Stimulated activated naive CD8-positive, alpha-beta T cell treated with anti-CD3 and anti-CD28 coated beads, Interleukin-15, Interleukin-2, amounts not matched to agents 100 ng/mL and 50 ng/mL, for 24 hours (primary cell): ENCODE data around the gene TNIP3.

Experiments
- H3K27ac Mint-ChIP-seq: one replicate; pipeline ENCODE4 v1.8.0; 2021; ENCODE audit warnings: mild to moderate bottlenecking, mixed read lengths
- H3K27me3 Mint-ChIP-seq: one replicate; pipeline ENCODE4 v1.8.0; 2021; ENCODE audit warnings: mixed read lengths
- H3K36me3 Mint-ChIP-seq: one replicate; pipeline ENCODE4 v1.8.0; 2021; ENCODE audit warnings: low read depth, mixed read lengths
- H3K4me1 Mint-ChIP-seq: one replicate; pipeline ENCODE4 v1.8.0; 2021; ENCODE audit warnings: low read depth, mixed read lengths
- H3K4me3 Mint-ChIP-seq: one replicate; pipeline ENCODE4 v1.8.0; 2021; ENCODE audit warnings: mild to moderate bottlenecking, mixed read lengths
- H3K9me3 Mint-ChIP-seq: one replicate; pipeline ENCODE4 v1.8.0; 2021; ENCODE audit warnings: mixed read lengths

Gene TNIP3

GRCh38 chr4:121094297-121094966 is 69.7 kb downstream of the TNIP3 start:
- Mint-ChIP-seq H3K4me3 (no peak overlapping the region), H3K27me3 (no peaks in the 10 kb centered on the region), H3K9me3 (no peaks in the 10 kb centered on the region), H3K27ac (no peak overlapping the region), H3K36me3 (no peaks in the 10 kb centered on the region), H3K4me1 (no peaks in the 10 kb centered on the region)

GRCh38 chr4:121093261-121093660 is 70.9 kb downstream of the TNIP3 start:
- Mint-ChIP-seq H3K4me3 (no peak overlapping the region), H3K36me3 (no peaks in the 10 kb centered on the region), H3K9me3 (no peaks in the 10 kb centered on the region), H3K27ac (no peak overlapping the region), H3K27me3 (no peaks in the 10 kb centered on the region), H3K4me1 (no peaks in the 10 kb centered on the region)

DNA sequence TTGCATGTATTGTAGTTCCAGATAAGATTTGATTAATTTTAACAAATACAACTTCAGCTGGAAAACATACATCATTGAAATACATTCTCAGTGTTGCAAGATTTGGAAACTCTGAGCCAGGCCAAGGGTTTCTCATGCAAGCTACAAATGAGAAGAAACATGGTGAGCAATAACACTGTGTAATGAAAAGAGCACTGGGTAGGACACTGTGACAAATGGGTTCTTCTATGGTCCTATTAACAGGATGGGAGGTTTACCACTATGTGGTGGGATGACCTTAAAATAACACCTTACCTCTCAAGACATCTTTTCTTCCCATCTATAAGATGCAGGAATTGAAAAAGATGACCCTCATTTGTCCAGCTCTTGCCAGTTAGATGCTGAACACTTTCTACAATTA is 72.2 kb downstream of the TNIP3 start:
- Mint-ChIP-seq H3K36me3 (no peaks in the 10 kb centered on the region), H3K27me3 (no peaks in the 10 kb centered on the region)

GRCh38 chr4:121088867-121089266 is 75.3 kb downstream of the TNIP3 start:
- Mint-ChIP-seq H3K27ac (no peak overlapping the region), H3K27me3 (peaks cover 7% of the 10 kb centered on the region), H3K4me3 (no peak overlapping the region), H3K36me3 (no peaks in the 10 kb centered on the region), H3K4me1 (no peaks in the 10 kb centered on the region), H3K9me3 (no peaks in the 10 kb centered on the region)

More for the DNA sequence above, 72.2 kb downstream of the TNIP3 start:
- Mint-ChIP-seq H3K9me3 (no peaks in the 10 kb centered on the region), H3K4me3 (no peak overlapping the region), H3K4me1 (no peaks in the 10 kb centered on the region), H3K27ac (no peak overlapping the region)
